ENCODE measurements around the gene LYPD6B.
"Not testable (repeated sequence)": the region's sequence is repeated elsewhere in the genome, so short reads cannot be mapped to it uniquely, and the experiment has no call there.

The LYPD6B gene

GRCh38 chr2:149221898-149222297 is 183.4 kb downstream of the LYPD6B start:
- no peak for DNase-seq

DNA sequence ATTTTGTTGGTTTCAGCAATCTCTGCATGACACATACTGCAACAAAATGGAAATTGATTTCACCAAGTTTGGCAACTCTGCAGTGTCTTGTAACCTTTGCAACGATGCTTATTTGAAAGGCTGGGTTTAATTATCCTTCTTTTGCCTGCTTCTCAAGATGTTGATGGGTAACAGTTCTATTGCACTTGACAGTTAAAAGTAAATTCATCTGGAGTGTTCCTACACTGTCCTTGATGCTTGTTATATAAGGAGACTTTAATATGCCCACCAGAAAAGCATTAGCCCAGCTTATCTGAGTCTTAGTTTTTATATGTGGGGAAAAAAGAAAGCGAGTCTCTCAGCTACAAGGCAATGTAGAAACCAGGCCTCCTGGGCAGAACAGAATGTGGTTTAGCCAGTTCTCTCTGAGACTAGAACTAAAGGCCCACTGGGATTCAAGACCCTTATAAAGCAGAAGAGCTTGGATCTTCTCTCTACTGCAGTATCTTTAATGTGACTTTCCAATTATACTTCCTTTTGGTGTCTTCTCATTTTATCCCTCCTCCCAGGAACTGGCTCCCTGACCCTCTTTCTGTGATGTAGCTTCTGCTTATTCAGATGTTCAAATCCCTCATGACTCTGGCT is 185.1 kb downstream of the LYPD6B start:
- DNase-seq = no peak

DNA sequence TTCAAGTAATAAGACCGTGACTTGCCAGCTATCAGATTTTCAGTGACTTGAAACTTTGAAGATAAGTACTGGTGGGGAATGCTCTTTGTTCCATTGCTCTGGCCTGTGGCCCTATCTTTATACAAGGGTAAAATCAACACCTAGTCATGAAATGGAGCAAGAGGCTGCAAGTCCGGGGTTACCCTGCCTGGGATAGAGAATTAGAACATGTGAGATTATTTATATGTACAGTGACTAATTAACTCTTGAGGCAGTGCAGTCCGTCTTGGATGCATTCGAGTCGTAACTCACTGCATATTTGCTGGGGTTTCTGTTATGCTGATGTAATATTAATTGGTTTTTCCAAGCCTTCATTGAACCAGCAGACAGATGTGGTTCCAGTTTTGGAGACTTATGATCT is 186.0 kb downstream of the LYPD6B start:
- DNase-seq = no peak

GRCh38 chr2:149225446-149225845 is 186.9 kb downstream of the LYPD6B start:
- DNase-seq = no peak

DNA sequence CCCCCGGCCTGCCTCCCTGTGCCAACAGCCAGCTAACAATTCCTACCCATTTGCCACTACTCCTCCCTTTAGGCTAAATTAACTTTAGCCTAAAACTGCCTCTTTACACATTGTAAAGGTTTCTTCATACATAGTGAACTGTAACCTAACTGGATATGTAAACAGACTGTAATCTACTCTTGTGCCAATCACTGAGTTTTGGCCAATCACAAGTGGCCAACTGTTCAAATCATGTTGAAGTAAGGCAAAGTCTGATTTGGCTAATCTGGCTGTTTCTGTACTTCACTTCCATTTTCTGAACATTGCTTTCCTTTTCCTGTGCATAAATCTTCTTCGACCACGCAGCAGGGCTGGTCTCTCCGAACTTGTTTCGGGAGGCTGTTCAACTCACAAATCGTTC is 188.3 kb downstream of the LYPD6B start:
- no peak for DNase-seq

DNA sequence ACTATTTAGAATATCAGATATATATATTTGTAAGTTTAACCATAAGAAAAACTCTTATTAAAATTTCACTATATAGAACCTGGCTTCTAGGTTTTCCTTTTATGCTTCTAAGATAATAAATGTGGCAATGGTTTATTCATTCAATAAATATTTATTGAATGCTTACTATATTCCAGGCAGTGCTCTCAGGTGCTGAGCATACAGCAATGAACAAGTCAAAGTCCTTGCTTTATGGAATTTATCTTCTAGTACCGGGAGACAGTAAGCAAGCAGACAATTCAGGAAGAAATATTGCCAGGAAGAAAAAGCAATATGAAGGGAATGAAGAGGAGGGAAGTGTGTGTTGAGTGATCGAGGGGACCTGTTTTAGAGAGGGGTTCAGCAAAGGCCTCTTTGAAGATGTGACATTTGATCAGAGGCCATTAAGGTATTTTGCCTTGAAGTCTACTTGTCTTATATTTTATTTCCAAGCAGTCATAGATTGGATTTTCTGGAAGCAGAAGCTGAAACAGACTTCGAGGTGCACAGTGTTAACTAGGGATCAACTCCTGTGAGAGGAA is 197.4 kb downstream of the LYPD6B start:
- DNase-seq = no peak

DNA sequence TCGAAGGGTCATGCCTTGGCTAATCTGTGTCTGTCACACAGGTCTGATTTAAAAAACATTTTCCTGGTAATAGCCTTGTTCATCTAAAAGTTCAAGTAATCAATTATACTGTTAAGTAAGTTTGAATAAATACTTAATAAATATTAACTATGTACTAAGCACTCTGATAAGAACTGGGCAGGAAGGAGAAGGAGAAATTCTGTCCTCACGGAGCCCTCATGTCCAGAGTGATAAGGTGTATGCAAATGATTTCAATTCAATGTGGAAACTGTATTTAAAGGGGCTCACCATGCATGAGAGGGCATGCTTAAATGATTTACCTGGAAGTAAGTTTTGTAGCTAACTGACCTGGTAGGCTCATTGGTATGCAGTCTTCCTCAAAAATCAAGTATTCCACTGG is 197.9 kb downstream of the LYPD6B start:
- DNase-seq = no peak

- DNase-seq = no peak
These were observed 207.7 kb downstream of the LYPD6B start for GRCh38 chr2:149246186-149246585.

DNA sequence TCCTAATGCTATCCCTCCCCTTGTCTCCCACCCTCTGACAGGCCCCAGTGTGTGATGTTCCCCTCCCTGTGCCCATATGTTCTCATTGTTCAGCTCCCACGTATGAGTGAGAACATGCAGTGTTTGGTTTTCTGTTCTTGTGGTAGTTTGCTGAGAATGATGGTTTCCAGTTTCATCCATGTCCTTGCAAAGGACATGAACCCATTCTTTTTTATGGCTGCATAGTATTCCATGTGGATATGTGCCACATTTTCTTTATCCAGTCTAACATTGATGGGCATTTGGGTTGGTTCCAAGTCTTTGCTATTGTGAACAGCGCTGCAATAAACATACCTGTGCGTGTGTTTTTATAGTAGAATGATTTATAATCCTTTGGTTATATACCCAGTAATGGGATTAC is 212.9 kb downstream of the LYPD6B start:
- not testable (repeated sequence) for DNase-seq

DNA sequence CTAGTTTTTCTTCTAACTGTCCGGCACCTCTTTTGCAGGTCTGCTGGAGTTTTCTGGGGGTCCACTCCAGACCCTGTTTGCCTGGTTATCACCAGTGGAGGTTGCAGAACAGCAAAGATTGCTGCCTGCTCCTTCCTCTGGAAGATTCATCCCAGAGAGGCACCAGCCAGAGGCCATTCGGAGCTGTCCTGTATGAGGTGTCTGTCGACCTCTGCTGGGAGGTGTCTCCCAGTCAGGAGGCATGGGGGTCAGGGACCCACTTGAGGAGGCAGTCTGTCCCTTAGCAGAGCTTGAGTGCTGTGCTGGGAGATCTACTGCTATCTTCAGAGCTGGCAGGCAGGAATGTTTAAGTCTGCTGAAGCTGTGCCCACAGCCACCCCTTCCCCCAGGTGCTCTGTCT is 218.4 kb downstream of the LYPD6B start:
- not testable (repeated sequence) for DNase-seq

- no peak for DNase-seq
These were observed 220.0 kb downstream of the LYPD6B start for GRCh38 chr2:149258531-149258930.

- no peak for DNase-seq
These were observed 220.6 kb downstream of the LYPD6B start for GRCh38 chr2:149259136-149259535.

- no peak for DNase-seq
These were observed 223.2 kb downstream of the LYPD6B start for GRCh38 chr2:149261692-149262091.

All from activated effector memory CD4-positive, alpha-beta T cell treated with Interleukin-2 at 50 U/mL for 16 hours (primary cell).